ENCODE data around the gene PSAP. TPM values are rescaled to one million over a fixed set of nuclear protein-coding genes. Genes with fewer than 3 reads are reported as not detected.

Gene PSAP
- polyA plus RNA-seq, 2 of the 4 experiments (the other 2 are of a cell fraction): 690 to 1,519 TPM

DNA sequence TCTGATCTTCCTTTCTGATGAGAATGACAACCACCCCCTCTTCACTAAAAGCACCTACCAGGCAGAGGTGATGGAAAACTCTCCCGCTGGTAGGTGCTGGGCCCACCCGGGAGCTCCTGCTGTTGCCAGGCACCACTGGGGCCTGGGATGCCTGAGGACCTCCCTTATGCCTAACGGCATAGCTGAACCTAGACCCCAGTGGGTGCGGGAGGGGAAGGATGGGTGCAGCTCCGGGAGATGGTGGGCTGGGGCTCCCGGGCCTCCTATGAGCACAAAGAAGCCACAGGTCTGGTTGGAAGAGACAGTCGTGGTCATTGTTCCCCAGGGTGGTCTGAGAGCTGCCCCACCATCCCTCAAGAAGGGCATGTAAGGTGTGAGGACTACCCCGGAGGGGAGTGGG is 62.1 kb downstream of the PSAP start:
- H3K4me3 ChIP-seq: no peak overlapping the region
- H3K4me1 ChIP-seq: no peaks in the 10 kb centered on the region
- FAIRE-seq (no peak), ATAC-seq (no peak), DNase-seq (ENCODE audit: low read depth in 1 of 2, low spot score in 1 of 2) (no peak)
- no peaks in the 10 kb centered on the region for H3K9me3 ChIP-seq
- ChIA-PET POLR2A (no interaction called here), CTCF (interaction anchor here (0.8 to 1.4 kb wide), 4 partner anchors 11 to 469 kb away, joined by 3 read pairs; no protein-coding TSS in a partner anchor)
- no peak overlapping the region for H3K4me2 ChIP-seq
- TF ChIP-seq, protein P1, sequence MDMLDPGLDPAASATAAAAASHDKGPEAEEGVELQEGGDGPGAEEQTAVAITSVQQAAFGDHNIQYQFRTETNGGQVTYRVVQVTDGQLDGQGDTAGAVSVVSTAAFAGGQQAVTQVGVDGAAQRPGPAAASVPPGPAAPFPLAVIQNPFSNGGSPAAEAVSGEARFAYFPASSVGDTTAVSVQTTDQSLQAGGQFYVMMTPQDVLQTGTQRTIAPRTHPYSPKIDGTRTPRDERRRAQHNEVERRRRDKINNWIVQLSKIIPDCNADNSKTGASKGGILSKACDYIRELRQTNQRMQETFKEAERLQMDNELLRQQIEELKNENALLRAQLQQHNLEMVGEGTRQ (IDR thresholded peaks at IDR 0.05): no peak
- TF ChIP-seq KDM1A (IDR thresholded peaks at IDR 0.05; ENCODE audit: low read depth): no peak
- TF ChIP-seq JUN (IDR thresholded peaks at IDR 0.05): no peak
- TF ChIP-seq ZNF302 (CRISPR knock-in tag; IDR thresholded peaks at IDR 0.05): no peak
- TF ChIP-seq HOXB5 (CRISPR knock-in tag; IDR thresholded peaks at IDR 0.05): no peak
- TF ChIP-seq HEYL (CRISPR knock-in tag; IDR thresholded peaks at IDR 0.05): no peak
- no peak for TF ChIP-seq POLR2A (IDR thresholded peaks at IDR 0.05; ENCODE audit: low read length)
- no peak for TF ChIP-seq CBX2 (IDR thresholded peaks at IDR 0.05; ENCODE audit: borderline replicate concordance, low read depth)
- TF ChIP-seq CHD2 (IDR thresholded peaks at IDR 0.05; ENCODE audit: low read length, partially characterized antibody): no peak
- no peak for TF ChIP-seq FOSB (CRISPR knock-in tag; IDR thresholded peaks at IDR 0.05)
- TF ChIP-seq RNF2 (IDR thresholded peaks at IDR 0.05; ENCODE audit: borderline replicate concordance, low read depth): no peak
- TF ChIP-seq, protein P2, sequence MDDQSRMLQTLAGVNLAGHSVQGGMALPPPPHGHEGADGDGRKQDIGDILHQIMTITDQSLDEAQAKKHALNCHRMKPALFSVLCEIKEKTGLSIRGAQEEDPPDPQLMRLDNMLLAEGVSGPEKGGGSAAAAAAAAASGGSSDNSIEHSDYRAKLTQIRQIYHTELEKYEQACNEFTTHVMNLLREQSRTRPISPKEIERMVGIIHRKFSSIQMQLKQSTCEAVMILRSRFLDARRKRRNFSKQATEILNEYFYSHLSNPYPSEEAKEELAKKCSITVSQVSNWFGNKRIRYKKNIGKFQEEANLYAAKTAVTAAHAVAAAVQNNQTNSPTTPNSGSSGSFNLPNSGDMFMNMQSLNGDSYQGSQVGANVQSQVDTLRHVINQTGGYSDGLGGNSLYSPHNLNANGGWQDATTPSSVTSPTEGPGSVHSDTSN (IDR thresholded peaks at IDR 0.05): no peak
- TF ChIP-seq, protein P3, sequence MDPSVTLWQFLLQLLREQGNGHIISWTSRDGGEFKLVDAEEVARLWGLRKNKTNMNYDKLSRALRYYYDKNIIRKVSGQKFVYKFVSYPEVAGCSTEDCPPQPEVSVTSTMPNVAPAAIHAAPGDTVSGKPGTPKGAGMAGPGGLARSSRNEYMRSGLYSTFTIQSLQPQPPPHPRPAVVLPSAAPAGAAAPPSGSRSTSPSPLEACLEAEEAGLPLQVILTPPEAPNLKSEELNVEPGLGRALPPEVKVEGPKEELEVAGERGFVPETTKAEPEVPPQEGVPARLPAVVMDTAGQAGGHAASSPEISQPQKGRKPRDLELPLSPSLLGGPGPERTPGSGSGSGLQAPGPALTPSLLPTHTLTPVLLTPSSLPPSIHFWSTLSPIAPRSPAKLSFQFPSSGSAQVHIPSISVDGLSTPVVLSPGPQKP (IDR thresholded peaks at IDR 0.05; ENCODE audit: low read depth, low read length): no peak
- TF ChIP-seq RARB (CRISPR knock-in tag; IDR thresholded peaks at IDR 0.05): no peak
- TF ChIP-seq TP53 (CRISPR knock-in tag; IDR thresholded peaks at IDR 0.05): no peak
- TF ChIP-seq ZC3H11A (IDR thresholded peaks at IDR 0.05): no peak
- no peak for TF ChIP-seq CHD4 (IDR thresholded peaks at IDR 0.05; ENCODE audit: borderline replicate concordance)
- no peak for TF ChIP-seq FOSL2 (IDR thresholded peaks at IDR 0.05)
- no peak for TF ChIP-seq FOSL2 (CRISPR knock-in tag; IDR thresholded peaks at IDR 0.05)
- no peak for TF ChIP-seq JUNB (IDR thresholded peaks at IDR 0.05)
- TF ChIP-seq EHF (CRISPR knock-in tag; IDR thresholded peaks at IDR 0.05): no peak
- WGBS (ENCODE audit: missing lambda C conversion rate): 79% methylated on average over 4 of the region's 8 CpGs
- no peak overlapping the region for H3K27ac ChIP-seq

DNA sequence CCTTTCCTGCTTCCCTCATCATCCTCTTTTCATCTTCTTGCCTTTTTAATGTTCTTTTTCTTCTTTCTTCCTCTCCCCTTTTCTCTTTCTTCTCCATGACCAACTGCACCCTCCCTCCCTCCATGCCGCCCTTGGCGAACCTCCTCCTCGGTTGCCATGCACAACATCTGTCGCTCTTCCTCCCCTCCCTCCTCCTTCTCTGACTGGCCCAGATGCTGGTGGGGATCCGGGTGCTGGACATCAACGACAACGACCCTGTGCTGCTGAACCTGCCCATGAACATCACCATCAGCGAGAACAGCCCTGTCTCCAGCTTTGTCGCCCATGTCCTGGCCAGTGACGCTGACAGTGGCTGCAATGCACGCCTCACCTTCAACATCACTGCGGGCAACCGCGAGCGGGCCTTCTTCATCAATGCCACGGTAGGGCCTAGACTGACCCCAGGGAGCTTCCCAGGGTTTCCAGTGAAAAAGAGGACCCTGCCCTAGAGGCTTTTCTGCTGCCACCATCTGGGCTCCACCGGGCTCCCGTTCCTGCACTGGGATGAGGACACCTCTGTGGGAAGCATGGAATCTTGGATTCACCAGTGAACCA is 66.3 kb downstream of the PSAP start:
- POLR2A ChIA-PET: no interaction called here
- ATAC-seq (no peak), DNase-seq (ENCODE audit: low read depth in 1 of 2, low spot score in 1 of 2) (no peak), FAIRE-seq (no peak)
- Histone ChIP-seq H3K27ac (no peak overlapping the region), H3K9me3 (no peaks in the 10 kb centered on the region), H3K4me3 (no peak overlapping the region), H3K4me2 (no peak overlapping the region), H3K4me1 (0 out of 3 replicates have a peak, but pooled peaks cover 2% of the 10 kb centered on the region)
- TF ChIP-seq KDM1A (IDR thresholded peaks at IDR 0.05; ENCODE audit: low read depth) (no peak), EHF (CRISPR knock-in tag; IDR thresholded peaks at IDR 0.05) (no peak), BHLHE40 (IDR thresholded peaks at IDR 0.05; ENCODE audit: low read depth, low read length) (no peak), CHD4 (IDR thresholded peaks at IDR 0.05; ENCODE audit: borderline replicate concordance) (no peak), RCOR1 (IDR thresholded peaks at IDR 0.05; ENCODE audit: low read depth, low read length) (no peak), CBX8 (IDR thresholded peaks at IDR 0.05) (no peak), ZNF302 (CRISPR knock-in tag; IDR thresholded peaks at IDR 0.05) (no peak), FOSL2 (IDR thresholded peaks at IDR 0.05) (no peak), FOSL2 (CRISPR knock-in tag; IDR thresholded peaks at IDR 0.05) (no peak), HDAC2 (IDR thresholded peaks at IDR 0.05) (no peak), HOXB5 (CRISPR knock-in tag; IDR thresholded peaks at IDR 0.05) (no peak), ZC3H11A (IDR thresholded peaks at IDR 0.05) (no peak), NR3C1 (IDR thresholded peaks at IDR 0.05) (no peak), HOXB13 (CRISPR knock-in tag; IDR thresholded peaks at IDR 0.05; ENCODE audit: low read depth) (no peak), PHF8 (IDR thresholded peaks at IDR 0.05; ENCODE audit: borderline replicate concordance, low read depth) (no peak), HOXA7 (CRISPR knock-in tag; IDR thresholded peaks at IDR 0.05) (no peak)
- TF ChIP-seq, protein P4, sequence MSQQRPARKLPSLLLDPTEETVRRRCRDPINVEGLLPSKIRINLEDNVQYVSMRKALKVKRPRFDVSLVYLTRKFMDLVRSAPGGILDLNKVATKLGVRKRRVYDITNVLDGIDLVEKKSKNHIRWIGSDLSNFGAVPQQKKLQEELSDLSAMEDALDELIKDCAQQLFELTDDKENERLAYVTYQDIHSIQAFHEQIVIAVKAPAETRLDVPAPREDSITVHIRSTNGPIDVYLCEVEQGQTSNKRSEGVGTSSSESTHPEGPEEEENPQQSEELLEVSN (IDR thresholded peaks at IDR 0.05; ENCODE audit: borderline replicate concordance, low read depth): no peak
- TF ChIP-seq, protein P5, sequence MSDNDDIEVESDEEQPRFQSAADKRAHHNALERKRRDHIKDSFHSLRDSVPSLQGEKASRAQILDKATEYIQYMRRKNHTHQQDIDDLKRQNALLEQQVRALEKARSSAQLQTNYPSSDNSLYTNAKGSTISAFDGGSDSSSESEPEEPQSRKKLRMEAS (IDR thresholded peaks at IDR 0.05): no peak
- TF ChIP-seq, protein P1 (IDR thresholded peaks at IDR 0.05): no peak
- TF ChIP-seq, protein P2 (IDR thresholded peaks at IDR 0.05): no peak
- WGBS (ENCODE audit: missing lambda C conversion rate): 70% methylated on average over 17 of the region's 18 CpGs
- CTCF ChIA-PET: interaction anchor here (1.0 to 5.5 kb wide), 7 partner anchors 11 to 219 kb away, joined by 3 to 42 read pairs (median 4); partner anchors contain the start of gene VSIR
